HCT116 (cell line): ENCODE data around the gene RIN3. TPM values are rescaled to one million over a fixed set of nuclear protein-coding genes. Genes with fewer than 3 reads are reported as not detected.
A peak's percentile ranks its signal among the peaks of the same experiment; 100 is the strongest.

ENCODE experiments used
- ATAC-seq: fragments of 200-7000 bp; cut with Tn5 transposase; 2 replicates; pipeline ENCODE4 v1.9.1; 2020; ENCODE audit warnings: mild to moderate bottlenecking, moderate library complexity
- BruUV-seq: library from RNA; stranded (reverse); fragments of 400-500 nt; replicated peaks from 2 replicates; lab custom pipeline; 2021; lab: Mats Ljungman, UMichigan
- CTCF ChIA-PET: fragments of 300-600 bp; sonication (Branson Sonifier 250); formaldehyde crosslinking; loops from one replicate; lab custom pipeline; 2021; ENCODE audit warnings: antibody characterized with exemption; lab: Charles Lee
- POLR2A ChIA-PET: fragments of 300-600, 350-600 bp; sonication (Branson Sonifier 250); formaldehyde crosslinking; loops from one replicate; lab custom pipeline; 2021; ENCODE audit warnings: antibody characterized with exemption; lab: Charles Lee
- RAD21 ChIA-PET, 2 experiments: fragments of 300-600 bp; sonication (Branson Sonifier 250); formaldehyde crosslinking; loops; one replicate each; lab custom pipeline; 2023; ENCODE audit warnings: low total read pairs in 2 of 2; ENCODE audit not compliant: uncharacterized antibody in 2 of 2, unreplicated experiment in 2 of 2, low non-redundant PET in 1 of 2; lab: Charles Lee
- DNase-seq: peaks from one replicate; pipeline ENCODE4 v3.0.0-alpha.2; 2010; ENCODE audit warnings: low read depth, low spot score
- H2AFZ ChIP-seq: fragments of 200-600 bp; shearing (Covaris generic), sonication (generic); 2 replicates; pipeline ENCODE4 v1.6.1; 2017; ENCODE audit warnings: low read depth, mixed run types, mixed read lengths, antibody characterized with exemption, low read length; ENCODE audit not compliant: poor library complexity, severe bottlenecking
- H3K27ac ChIP-seq: 2 replicates; pipeline ENCODE4 v1.5.1; 2012; ENCODE audit warnings: low read depth, low read length
- H3K27me3 ChIP-seq: fragments of 200-600 bp; sonication (generic); 2 replicates; pipeline ENCODE4 v1.6.1; 2016; ENCODE audit warnings: mixed run types, low read length, mixed read lengths; ENCODE audit not compliant: insufficient read depth
- H3K36me3 ChIP-seq, 2 experiments: fragments of 200-500 bp in 1 of 2; fragments of 200-600 bp in 1 of 2; sonication (Bioruptor generic) in 1 of 2; sonication (generic) in 1 of 2; 2 replicates each; pipeline versions ENCODE4 v1.5.1 to v1.6.1; 2014 to 2016; ENCODE audit warnings: low read length in 2 of 2, inconsistent platforms in 1 of 2, mixed read lengths in 1 of 2, mixed run types in 1 of 2; ENCODE audit not compliant: insufficient read depth in 2 of 2, control insufficient read depth in 1 of 2
- H3K4me1 ChIP-seq, 2 experiments: fragments of 200-600 bp in 1 of 2; sonication (generic) in 1 of 2; 2 replicates each; pipeline versions ENCODE4 v1.5.1 to v1.6.1; 2012 to 2017; ENCODE audit warnings: low read length in 2 of 2, inconsistent platforms in 1 of 2, mild to moderate bottlenecking in 1 of 2, mixed read lengths in 1 of 2, mixed run types in 1 of 2, moderate library complexity in 1 of 2; ENCODE audit not compliant: insufficient read depth in 2 of 2, control insufficient read depth in 1 of 2
- H3K4me2 ChIP-seq: fragments of 200-600 bp; sonication (generic); 2 replicates; pipeline ENCODE4 v1.6.1; 2017; ENCODE audit warnings: mixed run types, low read length, mixed read lengths
- H3K4me3 ChIP-seq, 2 experiments: fragments of 200-600 bp in 1 of 2; sonication (generic) in 1 of 2; replicated peaks in 1 of 2; 2 replicates each; pipeline ENCODE4 v1.5.1; 2011 to 2016; ENCODE audit warnings: low read length in 2 of 2, control low read depth in 1 of 2, low read depth in 1 of 2, mild to moderate bottlenecking in 1 of 2, mixed read lengths in 1 of 2, mixed run types in 1 of 2
- H3K79me2 ChIP-seq: fragments of 200-600 bp; sonication (generic); 2 replicates; pipeline ENCODE4 v1.6.1; 2017; ENCODE audit warnings: mild to moderate bottlenecking, mixed run types, low read length, moderate library complexity, mixed read lengths; ENCODE audit not compliant: insufficient read depth
- H3K9ac ChIP-seq: fragments of 200-600 bp; sonication (generic); 2 replicates; pipeline ENCODE4 v1.6.1; 2016; ENCODE audit warnings: low read length, mixed read lengths
- H3K9me2 ChIP-seq: fragments of 200-600 bp; sonication (generic), shearing (Covaris generic); 2 replicates; pipeline ENCODE4 v1.6.1; 2017; ENCODE audit warnings: mixed run types, mild to moderate bottlenecking, moderate library complexity; ENCODE audit not compliant: insufficient read depth
- H3K9me3 ChIP-seq, 2 experiments: fragments of 200-500 bp in 1 of 2; fragments of 200-600 bp in 1 of 2; sonication (Bioruptor generic) in 1 of 2; sonication (generic) in 1 of 2; 2 replicates each; pipeline ENCODE4 v1.6.1; 2014 to 2017; ENCODE audit warnings: low read length in 2 of 2, mixed read lengths in 2 of 2, inconsistent platforms in 1 of 2, low read depth in 1 of 2, mild to moderate bottlenecking in 1 of 2, mixed run types in 1 of 2, moderate library complexity in 1 of 2; ENCODE audit not compliant: control insufficient read depth in 1 of 2, insufficient read depth in 1 of 2
- H4K20me1 ChIP-seq: fragments of 200-600 bp; sonication (generic), shearing (Covaris generic); 2 replicates; pipeline ENCODE4 v1.6.1; 2017; ENCODE audit warnings: mixed run types, mild to moderate bottlenecking, moderate library complexity; ENCODE audit not compliant: insufficient read depth
- CBX3 ChIP-seq: IDR thresholded peaks from 2 replicates; pipeline ENCODE4 v1.6.1; 2012; ENCODE audit warnings: low read depth
- CEBPB ChIP-seq: IDR thresholded peaks from 2 replicates; pipeline ENCODE4 v1.6.1; 2012; ENCODE audit warnings: low read depth
- EGR1 ChIP-seq: IDR thresholded peaks from 2 replicates; pipeline ENCODE4 v1.6.1; 2012; ENCODE audit warnings: low read depth
- EZH2 ChIP-seq: fragments of 200-600 bp; sonication (generic); IDR thresholded peaks from 2 replicates; pipeline ENCODE4 v1.6.1; 2017; ENCODE audit warnings: antibody characterized with exemption, mixed run types
- FOSL1 ChIP-seq: IDR thresholded peaks from 2 replicates; pipeline ENCODE4 v1.6.1; 2012; ENCODE audit warnings: low read depth
- JUND ChIP-seq: IDR thresholded peaks from 2 replicates; pipeline ENCODE4 v1.6.1; 2012
- POLR2AphosphoS5 ChIP-seq: IDR thresholded peaks from 2 replicates; pipeline ENCODE4 v1.6.1; 2011; ENCODE audit warnings: mild to moderate bottlenecking, low read depth, low read length, moderate library complexity
- RAD21 ChIP-seq: IDR thresholded peaks from 2 replicates; pipeline ENCODE4 v1.6.1; 2012; ENCODE audit warnings: low read depth, mild to moderate bottlenecking
- REST ChIP-seq: IDR thresholded peaks from 2 replicates; pipeline ENCODE4 v1.6.1; 2012; ENCODE audit warnings: low read depth
- SIN3A ChIP-seq: IDR thresholded peaks from 2 replicates; pipeline ENCODE4 v1.6.1; 2012; ENCODE audit warnings: low read depth
- SP1 ChIP-seq: IDR thresholded peaks from 2 replicates; pipeline ENCODE4 v1.6.1; 2012; ENCODE audit warnings: low read depth
- ZBTB33 ChIP-seq: IDR thresholded peaks from 2 replicates; pipeline ENCODE4 v1.6.1; 2011; ENCODE audit warnings: mild to moderate bottlenecking, low read length, moderate library complexity; ENCODE audit not compliant: insufficient replicate concordance; ENCODE audit errors: extremely low read depth
- ZNF274 ChIP-seq: fragments of 200-500 bp; sonication (Bioruptor generic); IDR thresholded peaks from 2 replicates; pipeline ENCODE4 v1.6.1; 2014; ENCODE audit warnings: mild to moderate bottlenecking, low read depth, low read length, inconsistent platforms
- intact Hi-C: fragments of 100-400 bp; cut with micrococcal nuclease; formaldehyde crosslinking; loops from 2 replicates; pipeline ENCODE4 v1.10.0; 2022
- total RNA-seq: library from RNA; stranded (reverse); gene quantifications from one replicate; pipeline ENCODE4 v1.2.1, GENCODE V29; 2021; ENCODE audit not compliant: unreplicated experiment
- TF ChIP-seq, protein P1 (sequence below): IDR thresholded peaks from 2 replicates; pipeline ENCODE4 v1.6.1; 2012

The RIN3 gene
- total RNA-seq, 1 experiment from 2014 or later, result 22.2 TPM

GRCh38 chr14:92645841-92646478 is 132.4 kb downstream of the RIN3 start:
- no peak for ATAC-seq
- H3K4me3 ChIP-seq, result no peak overlapping the region
- ChIA-PET POLR2A (no interaction called here), RAD21 (no interaction called here), CTCF (no interaction called here)
- no peak overlapping the region for H3K4me2 ChIP-seq
- intact Hi-C loops, result no loop called here
- H3K9ac ChIP-seq, result no peak overlapping the region
- H3K27me3 ChIP-seq, result no peaks in the 10 kb centered on the region
- H2AFZ ChIP-seq, result no peak overlapping the region
- no peak for DNase-seq
- H3K9me3 ChIP-seq, result peaks cover 0 to 7% of the 10 kb centered on the region in 2 experiments; a peak in 1 of 4 replicates
- no peaks in the 10 kb centered on the region for H4K20me1 ChIP-seq
- H3K4me1 ChIP-seq, result peaks cover 10 to 22% of the 10 kb centered on the region in 2 experiments
- H3K36me3 ChIP-seq, result no peaks in the 10 kb centered on the region
- H3K79me2 ChIP-seq, result no peaks in the 10 kb centered on the region
- H3K27ac ChIP-seq, result no peak overlapping the region
- TF ChIP-seq EZH2 (no peak), EGR1 (no peak), ZNF274 (no peak), FOSL1 (no peak), CBX3 (no peak), REST (no peak), SIN3A (no peak), CEBPB (no peak), POLR2AphosphoS5 (no peak), RAD21 (no peak), ZBTB33 (no peak), JUND (no peak), SP1 (no peak)
- TF ChIP-seq, protein P1, sequence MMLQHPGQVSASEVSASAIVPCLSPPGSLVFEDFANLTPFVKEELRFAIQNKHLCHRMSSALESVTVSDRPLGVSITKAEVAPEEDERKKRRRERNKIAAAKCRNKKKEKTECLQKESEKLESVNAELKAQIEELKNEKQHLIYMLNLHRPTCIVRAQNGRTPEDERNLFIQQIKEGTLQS, result no peak
- no peaks in the 10 kb centered on the region for H3K9me2 ChIP-seq
- BruUV-seq, result TSS peak; percentile 30
